Mesendoderm (in vitro differentiated cells): ENCODE results near the gene GPR31.

Source experiments
- DNase-seq: peaks from one replicate; pipeline ENCODE4 v3.0.0; 2013
- H2AK5ac ChIP-seq: 2 replicates; pipeline ENCODE4 v1.6.1; 2013; ENCODE audit warnings: low read length, inconsistent platforms
- H2BK120ac ChIP-seq: 2 replicates; pipeline ENCODE4 v1.6.1; 2013; ENCODE audit warnings: low read depth, mild to moderate bottlenecking, low read length, moderate library complexity, mixed read lengths
- H2BK15ac ChIP-seq: replicated peaks from 2 replicates; pipeline ENCODE4 v1.6.1; 2013; ENCODE audit warnings: low read depth, mild to moderate bottlenecking, moderate library complexity
- H2BK5ac ChIP-seq: 2 replicates; pipeline ENCODE4 v1.6.1; 2013; ENCODE audit warnings: low read length, inconsistent platforms
- H3K18ac ChIP-seq: 2 replicates; pipeline ENCODE4 v1.6.1; 2013; ENCODE audit warnings: mild to moderate bottlenecking, low read length, mixed read lengths
- H3K23ac ChIP-seq: one replicate; pipeline ENCODE4 v1.6.1; 2013; ENCODE audit warnings: low read length
- H3K27ac ChIP-seq: 2 replicates; pipeline ENCODE4 v1.5.1; 2013; ENCODE audit warnings: low read depth, mild to moderate bottlenecking, inconsistent platforms, low read length, moderate library complexity
- H3K27me3 ChIP-seq: 2 replicates; pipeline ENCODE4 v1.6.1; 2013; ENCODE audit warnings: low read length, control low read depth, mild to moderate bottlenecking, inconsistent platforms; ENCODE audit not compliant: insufficient read depth, poor library complexity
- H3K36me3 ChIP-seq: 2 replicates; pipeline ENCODE4 v1.6.1; 2013; ENCODE audit warnings: low read length, inconsistent platforms; ENCODE audit not compliant: control insufficient read depth, insufficient read depth
- H3K4ac ChIP-seq: one replicate; pipeline ENCODE4 v1.6.1; 2013; ENCODE audit warnings: low read depth, mild to moderate bottlenecking, low read length, moderate library complexity
- H3K4me1 ChIP-seq: 2 replicates; pipeline ENCODE4 v1.6.1; 2013; ENCODE audit warnings: low read depth, low read length, inconsistent platforms; ENCODE audit not compliant: control insufficient read depth
- H3K4me2 ChIP-seq: 2 replicates; pipeline ENCODE4 v1.6.1; 2013; ENCODE audit warnings: low read length
- H3K4me3 ChIP-seq: 2 replicates; pipeline ENCODE4 v1.5.1; 2013; ENCODE audit warnings: mild to moderate bottlenecking, low read length
- H3K56ac ChIP-seq: one replicate; pipeline ENCODE4 v1.6.1; 2013; ENCODE audit warnings: low read length
- H3K79me1 ChIP-seq: 2 replicates; pipeline ENCODE4 v1.6.1; 2013; ENCODE audit warnings: low read length, inconsistent platforms
- H3K79me2 ChIP-seq: 2 replicates; pipeline ENCODE4 v1.6.1; 2013; ENCODE audit warnings: mild to moderate bottlenecking, low read length; ENCODE audit not compliant: control insufficient read depth, insufficient read depth
- H3K9ac ChIP-seq: 2 replicates; pipeline ENCODE4 v1.6.1; 2013; ENCODE audit warnings: low read length, inconsistent platforms
- H4K5ac ChIP-seq: one replicate; pipeline ENCODE4 v1.6.1; 2013; ENCODE audit warnings: low read length
- H4K8ac ChIP-seq: one replicate; pipeline ENCODE4 v1.6.1; 2013; ENCODE audit warnings: low read depth, mild to moderate bottlenecking, control low read depth, low read length, moderate library complexity
- WGBS: extraction: QIAGEN DNeasy Blood & Tissue Kit; methylation state at CpG from one replicate; pipeline ENCODE4 v1.1.7; 2013; ENCODE audit warnings: low lambda C conversion rate, missing lambda C conversion rate; ENCODE audit not compliant: insufficient coverage; ENCODE audit errors: extremely low coverage; 5-methylcytosine and 5-hydroxymethylcytosine counted together

The GPR31 gene

GRCh38 chr6:167130008-167130677, 27.6 kb downstream of the GPR31 start:
- DNase-seq, result no peak

GRCh38 chr6:167129562-167129961, 28.2 kb downstream of the GPR31 start:
- Histone ChIP-seq H2BK120ac (no peak overlapping the region), H3K4me2 (no peak overlapping the region), H3K56ac (no peak overlapping the region), H3K79me2 (no peaks in the 10 kb centered on the region), H3K18ac (no peak overlapping the region), H2AK5ac (no peak overlapping the region), H3K4me1 (no peaks in the 10 kb centered on the region), H3K27ac (no peak overlapping the region), H4K5ac (no peak overlapping the region), H2BK5ac (no peak overlapping the region), H3K23ac (no peak overlapping the region), H2BK15ac (no peak overlapping the region), H4K8ac (no peak overlapping the region), H3K27me3 (no peaks in the 10 kb centered on the region), H3K4me3 (no peak overlapping the region), H3K36me3 (no peaks in the 10 kb centered on the region), H3K79me1 (no peaks in the 10 kb centered on the region), H3K9ac (no peak overlapping the region), H3K4ac (no peak overlapping the region)
- DNase-seq, result no peak
- no CpG with 5 or more reads among the region's 4 CpGs for WGBS

More at GRCh38 chr6:167130008-167130677, 27.6 kb downstream of the GPR31 start:
- H3K4ac ChIP-seq, result no peak overlapping the region
- no peak overlapping the region for H3K18ac ChIP-seq
- no peak overlapping the region for H3K4me3 ChIP-seq
- no peak overlapping the region for H3K23ac ChIP-seq
- H3K79me2 ChIP-seq, result no peaks in the 10 kb centered on the region
- no peaks in the 10 kb centered on the region for H3K36me3 ChIP-seq
- H3K4me1 ChIP-seq, result no peaks in the 10 kb centered on the region
- H2BK15ac ChIP-seq, result no peak overlapping the region
- no peak overlapping the region for H3K9ac ChIP-seq
- no peak overlapping the region for H4K8ac ChIP-seq
- no peak overlapping the region for H3K56ac ChIP-seq
- H3K27ac ChIP-seq, result no peak overlapping the region
- H3K27me3 ChIP-seq, result no peaks in the 10 kb centered on the region
- no peak overlapping the region for H4K5ac ChIP-seq
- no peaks in the 10 kb centered on the region for H3K79me1 ChIP-seq
- no peak overlapping the region for H2BK5ac ChIP-seq
- H3K4me2 ChIP-seq, result no peak overlapping the region
- H2BK120ac ChIP-seq, result no peak overlapping the region
- H2AK5ac ChIP-seq, result no peak overlapping the region
- WGBS, result no CpG with 5 or more reads among the region's 6 CpGs

GRCh38 chr6:167129159-167129558, 28.6 kb downstream of the GPR31 start:
- H3K79me2 ChIP-seq, result no peaks in the 10 kb centered on the region
- no peaks in the 10 kb centered on the region for H3K4me1 ChIP-seq
- H3K27me3 ChIP-seq, result no peaks in the 10 kb centered on the region
- H2BK5ac ChIP-seq, result no peak overlapping the region
- no peak for DNase-seq
- H3K36me3 ChIP-seq, result no peaks in the 10 kb centered on the region
- H3K18ac ChIP-seq, result no peak overlapping the region
- H4K8ac ChIP-seq, result no peak overlapping the region
- no peak overlapping the region for H2AK5ac ChIP-seq
- H3K9ac ChIP-seq, result no peak overlapping the region
- H3K4me3 ChIP-seq, result no peak overlapping the region
- no peak overlapping the region for H3K4ac ChIP-seq
- no peak overlapping the region for H3K56ac ChIP-seq
- WGBS, result no CpG with 5 or more reads among the region's 6 CpGs
- H3K4me2 ChIP-seq, result no peak overlapping the region
- no peak overlapping the region for H2BK120ac ChIP-seq
- H3K27ac ChIP-seq, result no peak overlapping the region
- H2BK15ac ChIP-seq, result no peak overlapping the region
- H3K23ac ChIP-seq, result no peak overlapping the region
- no peak overlapping the region for H4K5ac ChIP-seq
- H3K79me1 ChIP-seq, result no peaks in the 10 kb centered on the region

GRCh38 chr6:167127785-167128531, 29.8 kb downstream of the GPR31 start:
- WGBS, result no CpG with 5 or more reads among the region's 14 CpGs
- Histone ChIP-seq H3K18ac (no peak overlapping the region), H3K56ac (no peak overlapping the region), H3K4ac (no peak overlapping the region), H3K27me3 (no peaks in the 10 kb centered on the region), H3K4me2 (no peak overlapping the region), H3K36me3 (no peaks in the 10 kb centered on the region), H3K9ac (no peak overlapping the region), H3K4me3 (no peak overlapping the region), H3K23ac (no peak overlapping the region), H3K27ac (no peak overlapping the region), H2BK15ac (no peak overlapping the region), H2BK5ac (no peak overlapping the region), H2AK5ac (no peak overlapping the region), H3K79me1 (no peaks in the 10 kb centered on the region), H4K8ac (no peak overlapping the region), H3K79me2 (no peaks in the 10 kb centered on the region), H2BK120ac (no peak overlapping the region), H3K4me1 (no peaks in the 10 kb centered on the region), H4K5ac (no peak overlapping the region)
- no peak for DNase-seq

- H4K5ac ChIP-seq, result no peak overlapping the region
- H4K8ac ChIP-seq, result no peak overlapping the region
- no peaks in the 10 kb centered on the region for H3K36me3 ChIP-seq
- H3K4ac ChIP-seq, result no peak overlapping the region
- H3K27ac ChIP-seq, result no peak overlapping the region
- H3K4me1 ChIP-seq, result no peaks in the 10 kb centered on the region
- H3K4me3 ChIP-seq, result no peak overlapping the region
- H2BK15ac ChIP-seq, result no peak overlapping the region
- no peak for DNase-seq
- H3K56ac ChIP-seq, result no peak overlapping the region
- H3K23ac ChIP-seq, result no peak overlapping the region
- no peak overlapping the region for H2AK5ac ChIP-seq
- H3K79me1 ChIP-seq, result no peaks in the 10 kb centered on the region
- H2BK5ac ChIP-seq, result no peak overlapping the region
- WGBS, result no CpG with 5 or more reads among the region's 3 CpGs
- H3K18ac ChIP-seq, result no peak overlapping the region
- no peak overlapping the region for H2BK120ac ChIP-seq
- H3K4me2 ChIP-seq, result no peak overlapping the region
- H3K79me2 ChIP-seq, result no peaks in the 10 kb centered on the region
- no peak overlapping the region for H3K9ac ChIP-seq
- no peaks in the 10 kb centered on the region for H3K27me3 ChIP-seq
Observed at GRCh38 chr6:167125855-167126349, 31.9 kb downstream of the GPR31 start.
